GM23338 (cell line): Measurements from ENCODE around the gene HTR2A. TPM values are rescaled to one million over a fixed set of nuclear protein-coding genes. Genes with fewer than 3 reads are reported as not detected.

Experiments
- ATAC-seq: fragments of 200-7000 bp; cut with Tn5 transposase; 3 replicates; pipeline ENCODE4 v1.9.1; 2020
- DNase-seq: peaks from one replicate; pipeline ENCODE4 v3.0.0-alpha.2; 2015; ENCODE audit warnings: low spot score
- H2AFZ ChIP-seq: fragments of 200-600 bp; sonication (generic); 2 replicates; pipeline ENCODE4 v1.8.0; 2016; ENCODE audit warnings: antibody characterized with exemption, mild to moderate bottlenecking, moderate library complexity
- H3F3A ChIP-seq: fragments of 200-600 bp; sonication (generic); replicated peaks from 2 replicates; pipeline ENCODE4 v1.8.0; 2017; ENCODE audit warnings: antibody characterized with exemption, mixed run types, low read depth
- H3K27ac ChIP-seq: fragments of 200-600 bp; sonication (generic); 2 replicates; pipeline ENCODE4 v1.6.1; 2016; ENCODE audit warnings: low read depth
- H3K27me3 ChIP-seq: fragments of 200-600 bp; sonication (generic); 2 replicates; pipeline ENCODE4 v1.8.0; 2016; ENCODE audit warnings: mild to moderate bottlenecking, mixed run types, moderate library complexity; ENCODE audit not compliant: insufficient read depth
- H3K36me3 ChIP-seq: fragments of 200-600 bp; sonication (generic); 2 replicates; pipeline ENCODE4 v1.8.0; 2016; ENCODE audit warnings: mild to moderate bottlenecking; ENCODE audit not compliant: insufficient read depth
- H3K4me1 ChIP-seq: fragments of 200-600 bp; sonication (generic); 2 replicates; pipeline ENCODE4 v1.8.0; 2016; ENCODE audit warnings: mild to moderate bottlenecking, moderate library complexity; ENCODE audit not compliant: insufficient read depth
- H3K4me2 ChIP-seq: fragments of 200-600 bp; sonication (generic); 2 replicates; pipeline ENCODE4 v1.7.1; 2017; ENCODE audit warnings: mixed run types
- H3K4me3 ChIP-seq: fragments of 200-600 bp; sonication (generic); 2 replicates; pipeline ENCODE4 v1.6.1; 2016; ENCODE audit warnings: mixed run types
- H3K79me2 ChIP-seq: fragments of 200-600 bp; sonication (generic); replicated peaks from 2 replicates; pipeline ENCODE4 v1.8.0; 2017; ENCODE audit warnings: mild to moderate bottlenecking; ENCODE audit not compliant: insufficient read depth
- H3K9me2 ChIP-seq: fragments of 200-600 bp; sonication (generic); 2 replicates; pipeline ENCODE4 v1.8.0; 2017; ENCODE audit not compliant: insufficient read depth
- H4K20me1 ChIP-seq: fragments of 200-600 bp; sonication (generic); replicated peaks from 2 replicates; pipeline ENCODE4 v1.8.0; 2017; ENCODE audit warnings: mild to moderate bottlenecking; ENCODE audit not compliant: insufficient read depth
- H3K27ac Mint-ChIP-seq: 2 replicates; pipeline ENCODE4 v1.8.0; 2020; ENCODE audit warnings: inconsistent platforms, mild to moderate bottlenecking, moderate library complexity, mixed read lengths
- H3K27me3 Mint-ChIP-seq: 3 replicates; pipeline ENCODE4 v1.8.0; 2022; ENCODE audit warnings: low read depth, mild to moderate bottlenecking, moderate library complexity, mixed read lengths, inconsistent platforms; ENCODE audit not compliant: insufficient read depth, poor library complexity
- H3K36me3 Mint-ChIP-seq: 3 replicates; pipeline ENCODE4 v1.8.0; 2021; ENCODE audit warnings: low read depth, mild to moderate bottlenecking, inconsistent platforms, moderate library complexity, mixed read lengths
- H3K4me1 Mint-ChIP-seq: 3 replicates; pipeline ENCODE4 v1.8.0; 2020; ENCODE audit warnings: mild to moderate bottlenecking, inconsistent platforms, mixed read lengths
- H3K4me3 Mint-ChIP-seq: 3 replicates; pipeline ENCODE4 v1.8.0; 2021; ENCODE audit warnings: moderate library complexity, mild to moderate bottlenecking, inconsistent platforms, mixed read lengths
- H3K9me3 Mint-ChIP-seq: 3 replicates; pipeline ENCODE4 v1.8.0; 2020; ENCODE audit warnings: moderate library complexity, mild to moderate bottlenecking, inconsistent platforms, mixed read lengths
- CREB1 ChIP-seq: fragments of 250-450 bp; sonication (Bioruptor Pico); IDR thresholded peaks from 2 replicates; pipeline ENCODE4 v1.5.0; 2020; ENCODE audit warnings: low read depth, mild to moderate bottlenecking, moderate library complexity
- CTCF ChIP-seq, 2 experiments: fragments of 200-600 bp in 1 of 2; sonication (generic) in 1 of 2; conservative IDR thresholded peaks; 2 replicates each; pipeline versions ENCODE4 v1.5.1 to v1.6.1; 2016 to 2017; ENCODE audit warnings: antibody characterized with exemption in 2 of 2, low read depth in 2 of 2, mild to moderate bottlenecking in 2 of 2, moderate library complexity in 1 of 2
- EZH2 ChIP-seq: fragments of 200-600 bp; sonication (generic); IDR thresholded peaks from one replicate; pipeline ENCODE4 v1.8.0; 2017; ENCODE audit warnings: antibody characterized with exemption, mild to moderate bottlenecking, low read depth; ENCODE audit not compliant: unreplicated experiment
- NANOG ChIP-seq: IDR thresholded peaks from 2 replicates; pipeline ENCODE4 v1.6.1; 2016; ENCODE audit warnings: antibody characterized with exemption, borderline replicate concordance
- ZNF114 ChIP-seq: fragments of 250-450 bp; sonication (Bioruptor Pico); IDR thresholded peaks from 2 replicates; pipeline ENCODE4 v1.5.0; 2020; ENCODE audit warnings: mild to moderate bottlenecking, moderate library complexity
- polyA plus RNA-seq: library from polyadenylated mRNA; unstranded; fragments of >200 nt; fragmentation: Nextera tagmentation; extraction: Ambion mirVana; gene quantifications from 2 replicates; pipeline ENCODE4 v1.2.1, GENCODE V29; 2016
- total RNA-seq: library from RNA; depleted of rRNA; stranded (reverse); fragments of >200 nt; shearing (Covaris generic); gene quantifications from 2 replicates; pipeline ENCODE4 v1.2.3, GENCODE V29; 2014
- TF ChIP-seq, protein P1 (sequence below): IDR thresholded peaks from one replicate; pipeline ENCODE4 v1.6.1; 2018; ENCODE audit warnings: antibody characterized with exemption; ENCODE audit not compliant: unreplicated experiment
- TF ChIP-seq, protein P2 (sequence below): fragments of 250-450 bp; sonication (Bioruptor Pico); IDR thresholded peaks from 2 replicates; pipeline ENCODE4 v1.5.0; 2020; ENCODE audit warnings: mild to moderate bottlenecking, moderate library complexity

The HTR2A gene
- total and polyA plus RNA-seq, 2 experiments from 2014 or later = not detected

- Mint-ChIP-seq H3K9me3 (no peaks in the 10 kb centered on the region), H3K4me3 (no peak overlapping the region), H3K36me3 (peaks cover 35% of the 10 kb centered on the region; the same call in 2 of the 3 replicates), H3K27me3 (no peaks in the 10 kb centered on the region), H3K27ac (no peak overlapping the region), H3K4me1 (no peaks in the 10 kb centered on the region)
- H3K9me2 ChIP-seq = no peaks in the 10 kb centered on the region
- no peak overlapping the region for H3K4me2 ChIP-seq
- no peak overlapping the region for H3K4me3 ChIP-seq
- no peak overlapping the region for H3K27ac ChIP-seq
- H3F3A ChIP-seq = no peaks in the 10 kb centered on the region
- no peaks in the 10 kb centered on the region for H3K4me1 ChIP-seq
- H3K36me3 ChIP-seq = peaks cover 9% of the 10 kb centered on the region; the same call in 1 of the 2 replicates
- no peaks in the 10 kb centered on the region for H3K27me3 ChIP-seq
- 0 out of 2 replicates have a peak, but pooled peaks cover 2% of the 10 kb centered on the region for H4K20me1 ChIP-seq
- no peaks in the 10 kb centered on the region for H3K79me2 ChIP-seq
- no peak for ATAC-seq
- H2AFZ ChIP-seq = no peak overlapping the region
- no peak for DNase-seq
- TF ChIP-seq CTCF (conservative IDR thresholded peaks at IDR 0.05; ENCODE audit: low read depth in 2 of 2) (no peak), EZH2 (no peak), ZNF114 (no peak), CREB1 (CRISPR knock-in tag) (no peak), NANOG (no peak)
- TF ChIP-seq, protein P1, sequence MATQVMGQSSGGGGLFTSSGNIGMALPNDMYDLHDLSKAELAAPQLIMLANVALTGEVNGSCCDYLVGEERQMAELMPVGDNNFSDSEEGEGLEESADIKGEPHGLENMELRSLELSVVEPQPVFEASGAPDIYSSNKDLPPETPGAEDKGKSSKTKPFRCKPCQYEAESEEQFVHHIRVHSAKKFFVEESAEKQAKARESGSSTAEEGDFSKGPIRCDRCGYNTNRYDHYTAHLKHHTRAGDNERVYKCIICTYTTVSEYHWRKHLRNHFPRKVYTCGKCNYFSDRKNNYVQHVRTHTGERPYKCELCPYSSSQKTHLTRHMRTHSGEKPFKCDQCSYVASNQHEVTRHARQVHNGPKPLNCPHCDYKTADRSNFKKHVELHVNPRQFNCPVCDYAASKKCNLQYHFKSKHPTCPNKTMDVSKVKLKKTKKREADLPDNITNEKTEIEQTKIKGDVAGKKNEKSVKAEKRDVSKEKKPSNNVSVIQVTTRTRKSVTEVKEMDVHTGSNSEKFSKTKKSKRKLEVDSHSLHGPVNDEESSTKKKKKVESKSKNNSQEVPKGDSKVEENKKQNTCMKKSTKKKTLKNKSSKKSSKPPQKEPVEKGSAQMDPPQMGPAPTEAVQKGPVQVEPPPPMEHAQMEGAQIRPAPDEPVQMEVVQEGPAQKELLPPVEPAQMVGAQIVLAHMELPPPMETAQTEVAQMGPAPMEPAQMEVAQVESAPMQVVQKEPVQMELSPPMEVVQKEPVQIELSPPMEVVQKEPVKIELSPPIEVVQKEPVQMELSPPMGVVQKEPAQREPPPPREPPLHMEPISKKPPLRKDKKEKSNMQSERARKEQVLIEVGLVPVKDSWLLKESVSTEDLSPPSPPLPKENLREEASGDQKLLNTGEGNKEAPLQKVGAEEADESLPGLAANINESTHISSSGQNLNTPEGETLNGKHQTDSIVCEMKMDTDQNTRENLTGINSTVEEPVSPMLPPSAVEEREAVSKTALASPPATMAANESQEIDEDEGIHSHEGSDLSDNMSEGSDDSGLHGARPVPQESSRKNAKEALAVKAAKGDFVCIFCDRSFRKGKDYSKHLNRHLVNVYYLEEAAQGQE = no peak
- TF ChIP-seq, protein P2, sequence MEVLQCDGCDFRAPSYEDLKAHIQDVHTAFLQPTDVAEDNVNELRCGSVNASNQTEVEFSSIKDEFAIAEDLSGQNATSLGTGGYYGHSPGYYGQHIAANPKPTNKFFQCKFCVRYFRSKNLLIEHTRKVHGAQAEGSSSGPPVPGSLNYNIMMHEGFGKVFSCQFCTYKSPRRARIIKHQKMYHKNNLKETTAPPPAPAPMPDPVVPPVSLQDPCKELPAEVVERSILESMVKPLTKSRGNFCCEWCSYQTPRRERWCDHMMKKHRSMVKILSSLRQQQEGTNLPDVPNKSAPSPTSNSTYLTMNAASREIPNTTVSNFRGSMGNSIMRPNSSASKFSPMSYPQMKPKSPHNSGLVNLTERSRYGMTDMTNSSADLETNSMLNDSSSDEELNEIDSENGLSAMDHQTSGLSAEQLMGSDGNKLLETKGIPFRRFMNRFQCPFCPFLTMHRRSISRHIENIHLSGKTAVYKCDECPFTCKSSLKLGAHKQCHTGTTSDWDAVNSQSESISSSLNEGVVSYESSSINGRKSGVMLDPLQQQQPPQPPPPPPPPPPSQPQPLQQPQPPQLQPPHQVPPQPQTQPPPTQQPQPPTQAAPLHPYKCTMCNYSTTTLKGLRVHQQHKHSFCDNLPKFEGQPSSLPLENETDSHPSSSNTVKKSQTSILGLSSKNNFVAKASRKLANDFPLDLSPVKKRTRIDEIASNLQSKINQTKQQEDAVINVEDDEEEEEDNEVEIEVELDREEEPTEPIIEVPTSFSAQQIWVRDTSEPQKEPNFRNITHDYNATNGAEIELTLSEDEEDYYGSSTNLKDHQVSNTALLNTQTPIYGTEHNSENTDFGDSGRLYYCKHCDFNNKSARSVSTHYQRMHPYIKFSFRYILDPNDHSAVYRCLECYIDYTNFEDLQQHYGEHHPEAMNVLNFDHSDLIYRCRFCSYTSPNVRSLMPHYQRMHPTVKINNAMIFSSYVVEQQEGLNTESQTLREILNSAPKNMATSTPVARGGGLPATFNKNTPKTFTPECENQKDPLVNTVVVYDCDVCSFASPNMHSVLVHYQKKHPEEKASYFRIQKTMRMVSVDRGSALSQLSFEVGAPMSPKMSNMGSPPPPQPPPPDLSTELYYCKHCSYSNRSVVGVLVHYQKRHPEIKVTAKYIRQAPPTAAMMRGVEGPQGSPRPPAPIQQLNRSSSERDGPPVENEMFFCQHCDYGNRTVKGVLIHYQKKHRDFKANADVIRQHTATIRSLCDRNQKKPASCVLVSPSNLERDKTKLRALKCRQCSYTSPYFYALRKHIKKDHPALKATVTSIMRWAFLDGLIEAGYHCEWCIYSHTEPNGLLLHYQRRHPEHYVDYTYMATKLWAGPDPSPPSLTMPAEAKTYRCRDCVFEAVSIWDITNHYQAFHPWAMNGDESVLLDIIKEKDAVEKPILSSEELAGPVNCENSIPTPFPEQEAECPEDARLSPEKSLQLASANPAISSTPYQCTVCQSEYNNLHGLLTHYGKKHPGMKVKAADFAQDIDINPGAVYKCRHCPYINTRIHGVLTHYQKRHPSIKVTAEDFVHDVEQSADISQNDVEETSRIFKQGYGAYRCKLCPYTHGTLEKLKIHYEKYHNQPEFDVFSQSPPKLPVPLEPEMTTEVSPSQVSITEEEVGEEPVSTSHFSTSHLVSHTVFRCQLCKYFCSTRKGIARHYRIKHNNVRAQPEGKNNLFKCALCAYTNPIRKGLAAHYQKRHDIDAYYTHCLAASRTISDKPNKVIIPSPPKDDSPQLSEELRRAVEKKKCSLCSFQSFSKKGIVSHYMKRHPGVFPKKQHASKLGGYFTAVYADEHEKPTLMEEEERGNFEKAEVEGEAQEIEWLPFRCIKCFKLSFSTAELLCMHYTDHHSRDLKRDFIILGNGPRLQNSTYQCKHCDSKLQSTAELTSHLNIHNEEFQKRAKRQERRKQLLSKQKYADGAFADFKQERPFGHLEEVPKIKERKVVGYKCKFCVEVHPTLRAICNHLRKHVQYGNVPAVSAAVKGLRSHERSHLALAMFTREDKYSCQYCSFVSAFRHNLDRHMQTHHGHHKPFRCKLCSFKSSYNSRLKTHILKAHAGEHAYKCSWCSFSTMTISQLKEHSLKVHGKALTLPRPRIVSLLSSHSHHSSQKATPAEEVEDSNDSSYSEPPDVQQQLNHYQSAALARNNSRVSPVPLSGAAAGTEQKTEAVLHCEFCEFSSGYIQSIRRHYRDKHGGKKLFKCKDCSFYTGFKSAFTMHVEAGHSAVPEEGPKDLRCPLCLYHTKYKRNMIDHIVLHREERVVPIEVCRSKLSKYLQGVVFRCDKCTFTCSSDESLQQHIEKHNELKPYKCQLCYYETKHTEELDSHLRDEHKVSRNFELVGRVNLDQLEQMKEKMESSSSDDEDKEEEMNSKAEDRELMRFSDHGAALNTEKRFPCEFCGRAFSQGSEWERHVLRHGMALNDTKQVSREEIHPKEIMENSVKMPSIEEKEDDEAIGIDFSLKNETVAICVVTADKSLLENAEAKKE (CRISPR knock-in tag) = no peak
Measured at GRCh38 chr13:46782066-46782465, 114.8 kb downstream of the HTR2A start.
